HG03378 (cell line): ENCODE measurements around the gene RNF26.

Experiments
- ATAC-seq: cut with Tn5 transposase; IDR thresholded peaks from one replicate; pipeline ENCODE4 v1.9.1; 2021; ENCODE audit warnings: mild to moderate bottlenecking, moderate library complexity; ENCODE audit not compliant: unreplicated experiment

Gene RNF26

GRCh38 chr11:119334174-119334930, at the start of gene RNF26:
TSS of gene RNF26 (plus strand) at chr11:119334527. CDS start at chr11:119335123, 596 bp downstream.
- ATAC-seq: peak; percentile 91

GRCh38 chr11:119285431-119285830, 48.9 kb upstream of the RNF26 start:
- ATAC-seq: no peak

- no peak for ATAC-seq
These were observed 46.1 kb upstream of the RNF26 start for GRCh38 chr11:119288219-119288618.

DNA sequence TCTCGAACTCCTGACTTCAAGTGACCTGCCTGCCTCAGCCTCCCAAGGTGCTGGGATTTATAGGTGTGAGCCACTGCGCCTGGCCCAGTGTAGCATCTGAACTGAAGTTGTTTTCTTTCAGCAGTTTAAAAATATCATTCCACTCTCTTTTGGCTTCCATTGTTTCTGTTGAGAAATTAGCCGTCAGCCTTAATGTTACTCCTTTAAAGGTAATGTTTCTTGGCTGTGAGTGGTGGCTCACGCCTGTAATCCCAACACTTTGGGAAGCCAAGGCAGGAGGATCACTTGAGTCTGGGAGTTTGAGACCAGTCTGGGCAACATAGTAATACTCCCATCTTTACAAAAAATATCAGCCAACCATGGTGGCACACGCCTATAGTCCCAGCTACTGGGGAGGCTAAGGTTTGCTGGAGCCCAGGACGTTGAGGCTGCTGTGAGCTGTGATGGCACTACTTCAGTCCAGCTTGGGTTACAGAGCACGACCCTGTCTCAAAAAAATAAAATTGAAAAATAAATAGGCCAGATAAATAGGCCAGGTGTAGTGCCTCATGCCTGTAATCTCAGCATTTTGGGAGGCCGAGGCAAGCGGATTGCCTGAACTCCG, 43.3 kb upstream of the RNF26 start:
- ATAC-seq: no peak

DNA sequence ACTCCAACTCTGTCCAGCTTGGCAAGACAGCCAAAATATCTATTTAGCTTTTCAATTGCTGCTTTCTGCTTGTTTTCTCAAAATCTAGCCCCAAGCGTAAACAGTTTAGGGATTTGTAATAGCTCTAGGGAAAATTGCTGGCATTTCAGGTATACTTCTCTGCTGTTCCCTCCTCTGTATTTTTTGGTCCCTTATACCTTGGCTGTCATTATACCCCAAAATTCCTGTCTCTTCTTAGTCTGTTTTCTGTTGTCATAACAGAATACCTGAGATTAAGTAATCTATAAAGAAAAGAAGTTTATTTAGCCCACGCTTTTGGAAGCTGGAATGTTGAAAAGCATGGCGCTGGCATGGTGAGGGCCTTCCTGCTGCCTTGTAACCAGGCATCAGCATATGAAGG, 40.9 kb upstream of the RNF26 start:
- no peak for ATAC-seq

GRCh38 chr11:119295178-119295577, 39.1 kb upstream of the RNF26 start:
- no peak for ATAC-seq

- ATAC-seq: no peak
These were observed 36.4 kb upstream of the RNF26 start for GRCh38 chr11:119297938-119298337.

DNA sequence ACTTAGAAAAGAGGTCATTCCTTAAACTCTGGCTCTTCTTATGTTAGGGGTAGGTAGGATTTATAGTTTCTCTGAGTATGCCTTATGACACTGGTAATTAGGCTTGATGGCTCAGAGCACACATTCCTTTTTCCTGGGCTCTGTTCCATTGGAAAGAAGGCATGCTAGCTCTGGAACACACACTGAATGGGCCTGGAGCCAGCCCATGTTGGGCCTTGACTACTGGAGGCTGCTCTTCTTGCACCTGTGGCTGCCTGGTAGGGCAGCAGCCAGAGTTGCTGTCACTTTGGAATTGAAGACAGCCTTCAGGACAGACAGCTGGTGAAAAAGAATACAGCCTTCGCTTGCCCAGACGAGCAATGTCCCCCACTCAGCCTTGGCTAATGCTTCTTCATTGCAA, 35.6 kb upstream of the RNF26 start:
- no peak for ATAC-seq

DNA sequence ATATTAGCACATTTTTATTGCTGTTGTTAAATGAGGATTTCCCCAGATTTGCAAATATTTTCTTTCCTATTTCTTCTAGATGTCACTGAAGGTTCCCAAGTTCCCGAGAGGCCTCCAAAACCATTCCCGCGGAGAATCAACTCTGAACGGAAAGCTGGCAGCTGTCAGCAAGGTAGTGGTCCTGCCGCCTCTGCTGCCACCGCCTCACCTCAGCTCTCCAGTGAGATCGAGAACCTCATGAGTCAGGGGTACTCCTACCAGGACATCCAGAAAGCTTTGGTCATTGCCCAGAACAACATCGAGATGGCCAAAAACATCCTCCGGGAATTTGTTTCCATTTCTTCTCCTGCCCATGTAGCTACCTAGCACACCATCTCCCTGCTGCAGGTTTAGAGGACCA, 34.9 kb upstream of the RNF26 start:
- no peak for ATAC-seq

DNA sequence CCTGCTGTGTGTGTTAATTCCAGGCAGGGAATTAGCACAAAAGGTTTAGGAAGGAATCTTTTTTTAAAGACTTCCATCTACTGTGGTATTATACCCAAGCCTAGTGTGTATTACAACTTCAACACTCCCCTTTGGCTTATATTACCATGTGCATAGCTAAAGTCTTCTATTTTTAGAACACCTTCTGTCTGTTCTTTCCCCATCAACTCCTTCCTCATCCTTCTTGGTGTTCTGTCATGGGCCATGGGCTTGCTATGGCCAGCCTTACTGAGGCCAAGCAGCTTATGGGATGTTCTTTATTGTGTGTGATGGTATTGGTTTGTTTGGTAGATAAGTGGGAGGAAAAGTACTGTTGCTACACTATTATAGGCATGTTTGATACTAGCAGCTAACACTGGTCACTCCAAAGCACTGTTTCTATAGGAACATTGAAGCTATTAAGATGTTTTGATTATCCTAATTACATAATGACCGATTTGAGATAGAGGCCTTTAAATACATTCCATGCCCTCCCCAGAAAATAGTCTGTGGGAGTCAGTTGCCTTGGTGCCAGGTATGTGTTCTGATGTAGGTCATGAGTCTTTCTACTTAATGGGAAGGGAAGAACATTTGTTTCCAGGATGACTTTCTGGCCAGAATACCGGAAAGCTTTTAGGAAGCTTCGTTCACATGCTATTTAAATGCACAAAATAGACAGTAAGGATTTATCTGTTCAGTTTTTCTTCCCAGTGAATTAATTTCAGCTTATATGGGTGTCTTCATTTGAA, 33.9 kb upstream of the RNF26 start:
- ATAC-seq: no peak

GRCh38 chr11:119303227-119303718, 31.1 kb upstream of the RNF26 start:
- no peak for ATAC-seq

- ATAC-seq: no peak
These were observed 28.6 kb upstream of the RNF26 start for GRCh38 chr11:119305556-119306372.

GRCh38 chr11:119306373-119306890, 27.9 kb upstream of the RNF26 start:
- ATAC-seq: no peak

DNA sequence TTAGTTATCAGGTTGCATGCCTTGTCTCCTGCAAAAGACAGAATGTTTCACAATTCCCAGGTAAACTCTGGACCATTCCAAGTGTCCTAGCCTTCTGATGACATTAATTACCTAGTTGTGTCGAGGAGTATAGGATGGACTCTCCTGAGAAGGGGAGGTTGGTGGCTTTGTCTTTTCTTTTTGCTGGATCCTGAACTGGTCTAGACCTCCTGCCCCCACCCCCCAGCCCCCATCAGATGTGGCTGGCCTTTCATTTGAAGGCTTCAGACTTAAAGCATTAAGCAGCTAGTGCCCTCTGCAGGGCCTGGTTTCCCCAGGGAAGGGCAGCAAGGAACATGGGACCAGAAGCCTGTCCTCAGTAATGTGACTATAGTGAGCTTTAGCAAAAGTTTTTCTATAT, 27.1 kb upstream of the RNF26 start:
- no peak for ATAC-seq

DNA sequence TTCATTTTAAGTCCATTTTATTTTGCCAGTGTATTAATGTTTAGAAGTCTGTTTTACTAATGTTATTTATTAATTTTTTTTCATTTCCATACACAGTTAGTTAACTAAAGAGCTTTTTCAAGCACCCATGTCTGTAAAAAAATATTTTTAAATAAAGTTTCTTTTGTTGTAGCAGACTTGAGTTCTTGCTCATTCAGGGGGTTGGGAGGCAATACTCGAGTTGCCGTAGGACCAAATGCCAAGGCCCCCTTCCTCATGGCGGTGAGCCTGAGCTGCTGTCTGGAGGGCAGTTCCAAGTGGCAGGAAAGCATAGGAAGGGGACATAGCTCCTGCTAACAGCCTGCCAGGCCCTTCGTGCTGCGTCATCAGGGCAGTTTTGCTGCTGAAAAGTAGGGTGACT, 26.4 kb upstream of the RNF26 start:
- ATAC-seq: no peak

DNA sequence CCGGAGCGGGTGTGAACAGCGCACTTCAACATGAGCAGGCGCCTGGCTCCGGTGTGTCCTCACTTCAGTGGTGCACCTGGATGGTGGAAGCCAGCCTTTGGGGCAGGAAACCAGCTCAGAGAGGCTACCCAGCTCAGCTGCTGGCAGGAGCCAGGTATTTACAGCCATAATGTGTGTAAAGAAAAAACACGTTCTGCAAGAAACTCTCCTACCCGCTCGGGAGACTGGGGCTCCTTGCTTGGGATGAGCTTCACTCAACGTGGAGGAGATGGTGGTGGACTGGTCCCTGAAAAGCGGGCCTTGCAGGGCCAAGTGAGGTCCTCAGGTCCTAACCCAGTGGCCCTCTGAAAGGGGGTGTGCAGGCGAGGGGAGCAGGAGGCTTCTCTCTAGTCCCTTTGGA, 24.9 kb upstream of the RNF26 start:
- no peak for ATAC-seq

GRCh38 chr11:119309953-119310681, 24.2 kb upstream of the RNF26 start:
- ATAC-seq: no peak

DNA sequence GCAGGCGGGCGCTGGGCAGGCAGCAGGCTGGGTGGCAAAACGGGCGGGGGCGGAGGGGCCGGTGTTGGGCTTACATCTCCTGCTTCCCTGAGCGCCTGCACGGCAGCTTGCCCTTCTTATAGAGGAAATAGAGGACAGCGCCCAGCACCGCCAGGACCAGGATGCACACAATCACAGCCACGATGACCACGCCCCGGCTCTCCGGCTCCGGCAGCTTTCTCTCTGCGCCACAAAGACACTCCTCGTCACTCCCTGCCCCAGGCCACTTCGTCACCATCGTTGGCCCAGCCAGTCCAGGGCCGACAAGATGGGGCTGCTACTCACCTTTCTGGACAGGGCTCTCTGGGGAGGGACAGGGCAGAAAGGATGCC, 23.7 kb upstream of the RNF26 start:
- no peak for ATAC-seq

DNA sequence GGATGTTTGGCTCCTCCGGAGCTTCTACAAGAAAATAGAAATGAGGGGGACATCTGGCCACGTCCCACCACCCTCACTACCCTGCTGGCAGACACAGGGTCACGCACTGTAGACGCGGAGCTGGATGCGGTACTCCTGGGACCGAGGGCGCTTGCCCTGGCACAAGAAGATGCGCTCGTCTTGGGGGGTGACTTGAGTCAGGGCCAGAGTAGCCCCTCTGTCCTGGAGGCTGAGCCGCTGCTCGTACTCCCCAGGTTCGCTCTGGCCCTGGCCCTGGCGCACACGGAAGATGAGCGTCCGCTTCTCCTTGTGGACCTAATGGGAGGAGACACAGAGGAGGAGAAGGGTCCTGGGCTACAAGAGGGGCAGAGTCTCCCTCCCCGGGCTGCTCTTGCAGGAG, 19.6 kb upstream of the RNF26 start:
- no peak for ATAC-seq
